Prostate gland (tissue), 2 donors: ENCODE data around the gene VCAN. TPM values are rescaled to one million over a fixed set of nuclear protein-coding genes. Genes with fewer than 3 reads are reported as not detected.

ENCODE experiments used
- DNase-seq: peaks from one replicate; pipeline ENCODE4 v3.0.0-alpha.2; 2019; ENCODE audit warnings: low spot score
- H3K27ac ChIP-seq, 2 donors: fragments of 200-600 bp; sonication (generic); 2 replicates each; pipeline ENCODE4 v1.5.1; 2017 to 2019
- H3K27me3 ChIP-seq: fragments of 200-600 bp; sonication (generic); replicated peaks from 2 replicates; pipeline ENCODE4 v1.5.1; 2019; ENCODE audit not compliant: insufficient read depth
- H3K36me3 ChIP-seq, 2 donors: fragments of 200-600 bp; sonication (generic); 1 replicate in 1 of 2; 2 replicates in 1 of 2; pipeline versions ENCODE4 v1.5.1 to v1.8.1; 2017 to 2019
- H3K4me1 ChIP-seq: fragments of 200-600 bp; sonication (generic); replicated peaks from 2 replicates; pipeline ENCODE4 v1.5.1; 2019
- H3K4me3 ChIP-seq, 2 donors: fragments of 200-600 bp; sonication (generic); 2 replicates each; pipeline ENCODE4 v1.5.1; 2017 to 2019
- H3K9me3 ChIP-seq: fragments of 200-600 bp; sonication (generic); 2 replicates; pipeline ENCODE4 v1.5.1; 2017
- POLR2A ChIP-seq: fragments of 450-650 bp; IDR thresholded peaks from one replicate; pipeline ENCODE4 v1.6.1; 2016; ENCODE audit warnings: antibody characterized with exemption, mild to moderate bottlenecking
- POLR2AphosphoS5 ChIP-seq: sonication (generic); formaldehyde crosslinking; IDR thresholded peaks from one replicate; pipeline ENCODE4 v1.6.1; 2017; ENCODE audit warnings: antibody characterized with exemption
- WGBS: methylation state at CpG from one replicate; pipeline ENCODE4 v1.1.5; 2018; 5-methylcytosine and 5-hydroxymethylcytosine counted together
- intact Hi-C: fragments of 100-400 bp; cut with DNase I; formaldehyde crosslinking; loops from one replicate; pipeline ENCODE4 v1.14.2; 2022
- total RNA-seq, 2 donors: library from RNA; depleted of rRNA; stranded (reverse); fragments of >200 nt; gene quantifications; one replicate each; pipeline ENCODE4 v1.1.0, GENCODE V29; 2016
- TF ChIP-seq, protein P1 (sequence below), 4 experiments: fragments of 200-600 bp in 2 of 4; fragments of 450-650 bp in 2 of 4; sonication (generic) in 2 of 4; IDR thresholded peaks; 1 replicate in 3 of 4; 2 replicates in 1 of 4; pipeline ENCODE4 v1.5.1; 2016 to 2019; ENCODE audit warnings: antibody characterized with exemption in 4 of 4, mild to moderate bottlenecking in 2 of 4, moderate library complexity in 2 of 4

The VCAN gene
- total RNA-seq, 2 donors from 2014 or later, result 24.4 to 72.9 TPM

DNA sequence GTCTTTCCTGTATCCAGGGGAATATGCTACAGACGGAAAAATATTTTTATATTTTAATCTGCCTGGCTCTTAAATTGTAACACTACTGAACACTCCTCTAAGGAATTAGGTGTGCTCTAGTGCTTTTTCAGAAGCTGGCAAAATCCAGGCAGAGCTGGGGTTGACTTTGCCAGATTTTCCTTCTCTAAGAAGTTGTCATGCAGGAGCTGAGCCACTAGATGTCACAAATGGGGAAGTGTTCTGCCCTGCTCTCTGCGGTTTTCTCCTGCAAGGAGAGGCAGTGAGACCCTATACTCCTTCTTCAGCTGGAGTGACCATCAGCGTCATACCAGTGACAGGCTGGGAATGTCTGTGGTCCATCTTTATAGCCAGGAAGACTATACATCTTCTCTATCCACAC is 136.6 kb downstream of the VCAN start:
- intact Hi-C loops, result no loop called here
- TF ChIP-seq POLR2A (no peak), POLR2AphosphoS5 (no peak)
- TF ChIP-seq, protein P1, sequence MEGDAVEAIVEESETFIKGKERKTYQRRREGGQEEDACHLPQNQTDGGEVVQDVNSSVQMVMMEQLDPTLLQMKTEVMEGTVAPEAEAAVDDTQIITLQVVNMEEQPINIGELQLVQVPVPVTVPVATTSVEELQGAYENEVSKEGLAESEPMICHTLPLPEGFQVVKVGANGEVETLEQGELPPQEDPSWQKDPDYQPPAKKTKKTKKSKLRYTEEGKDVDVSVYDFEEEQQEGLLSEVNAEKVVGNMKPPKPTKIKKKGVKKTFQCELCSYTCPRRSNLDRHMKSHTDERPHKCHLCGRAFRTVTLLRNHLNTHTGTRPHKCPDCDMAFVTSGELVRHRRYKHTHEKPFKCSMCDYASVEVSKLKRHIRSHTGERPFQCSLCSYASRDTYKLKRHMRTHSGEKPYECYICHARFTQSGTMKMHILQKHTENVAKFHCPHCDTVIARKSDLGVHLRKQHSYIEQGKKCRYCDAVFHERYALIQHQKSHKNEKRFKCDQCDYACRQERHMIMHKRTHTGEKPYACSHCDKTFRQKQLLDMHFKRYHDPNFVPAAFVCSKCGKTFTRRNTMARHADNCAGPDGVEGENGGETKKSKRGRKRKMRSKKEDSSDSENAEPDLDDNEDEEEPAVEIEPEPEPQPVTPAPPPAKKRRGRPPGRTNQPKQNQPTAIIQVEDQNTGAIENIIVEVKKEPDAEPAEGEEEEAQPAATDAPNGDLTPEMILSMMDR (IDR thresholded peaks at IDR 0.05), result no peak
- no peaks in the 10 kb centered on the region for H3K4me1 ChIP-seq
- no peak for DNase-seq
- no peak overlapping the region for H3K4me3 ChIP-seq
- no peaks in the 10 kb centered on the region for H3K9me3 ChIP-seq
- H3K27me3 ChIP-seq, result no peaks in the 10 kb centered on the region
- no peaks in the 10 kb centered on the region for H3K36me3 ChIP-seq
- 12% methylated on average over 3 of the region's 3 CpGs for WGBS
- no peak overlapping the region for H3K27ac ChIP-seq

DNA sequence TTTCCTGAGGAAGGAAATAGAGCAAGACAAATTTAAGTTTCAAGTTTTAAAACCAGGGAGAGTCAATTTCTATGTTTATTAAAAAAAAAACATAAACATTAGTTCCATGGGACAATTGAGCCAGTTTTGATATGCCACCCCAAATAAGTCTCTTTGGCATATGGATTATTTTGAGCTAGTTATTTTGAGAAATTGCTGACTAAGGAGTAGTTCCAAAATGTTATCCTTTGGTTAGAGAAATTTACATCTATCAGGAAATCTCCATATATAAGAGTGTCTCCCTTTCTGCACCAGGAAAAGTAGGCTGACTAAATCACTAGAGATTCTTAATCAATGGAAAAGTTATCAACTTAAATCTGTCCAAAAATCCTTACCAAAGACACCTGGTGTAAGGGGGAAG is 143.3 kb downstream of the VCAN start:
- TF ChIP-seq POLR2A (no peak), POLR2AphosphoS5 (no peak)
- TF ChIP-seq, protein P1 (IDR thresholded peaks at IDR 0.05), result no peak
- H3K36me3 ChIP-seq, result no peaks in the 10 kb centered on the region
- no peaks in the 10 kb centered on the region for H3K27me3 ChIP-seq
- H3K4me1 ChIP-seq, result no peaks in the 10 kb centered on the region
- DNase-seq, result no peak
- H3K27ac ChIP-seq, result no peak overlapping the region
- H3K9me3 ChIP-seq, result no peaks in the 10 kb centered on the region
- intact Hi-C loops, result no loop called here
- H3K4me3 ChIP-seq, result no peak overlapping the region

GRCh38 chr5:83628360-83628759 is 156.8 kb downstream of the VCAN start:
- H3K36me3 ChIP-seq, result no peaks in the 10 kb centered on the region

More at GRCh38 chr5:83628360-83628759, 156.8 kb downstream of the VCAN start:
- H3K27ac ChIP-seq, result no peak overlapping the region
- WGBS, result 43% methylated on average over 2 of the region's 2 CpGs
- intact Hi-C loops, result no loop called here
- TF ChIP-seq POLR2AphosphoS5 (no peak), POLR2A (no peak)
- TF ChIP-seq, protein P1 (IDR thresholded peaks at IDR 0.05), result no peak
- H3K4me3 ChIP-seq, result no peak overlapping the region
- H3K4me1 ChIP-seq, result no peaks in the 10 kb centered on the region
- no peaks in the 10 kb centered on the region for H3K27me3 ChIP-seq
- no peak for DNase-seq
- no peaks in the 10 kb centered on the region for H3K9me3 ChIP-seq

Other genes with a start within 250 kb of the VCAN start
- under 1 TPM in 1 of 2 donors, not detected in 1; 0.14 TPM for gene HAPLN1, start 249.1 kb downstream of the VCAN start, total RNA-seq